Testis (tissue), 3 donors: ENCODE data around the gene CNTN4. TPM values are rescaled to one million over a fixed set of nuclear protein-coding genes. Genes with fewer than 3 reads are reported as not detected.

Source experiments
- DNase-seq: peaks from one replicate; pipeline ENCODE4 v3.0.0-alpha.2; 2019
- H3K27ac ChIP-seq, 2 donors: fragments of 200-600 bp; sonication (generic); one replicate each; pipeline ENCODE4 v1.5.1; 2019
- H3K27me3 ChIP-seq: fragments of 200-600 bp; sonication (generic); one replicate; pipeline ENCODE4 v1.5.1; 2019
- H3K36me3 ChIP-seq: fragments of 200-600 bp; sonication (generic); one replicate; pipeline ENCODE4 v1.5.1; 2017; ENCODE audit warnings: low read depth; ENCODE audit errors: missing control alignments
- H3K4me1 ChIP-seq: fragments of 200-600 bp; sonication (generic); one replicate; pipeline ENCODE4 v1.5.1; 2019
- H3K4me3 ChIP-seq, 2 donors: fragments of 200-600 bp; sonication (generic); one replicate each; pipeline ENCODE4 v1.5.1; 2017 to 2019
- H3K9me3 ChIP-seq: fragments of 200-600 bp; sonication (generic); one replicate; pipeline ENCODE4 v1.5.1; 2017
- CTCF ChIP-seq, 3 experiments: fragments of 450-650 bp in 2 of 3; fragments of 200-600 bp in 1 of 3; sonication (generic) in 1 of 3; IDR thresholded peaks; one replicate each; pipeline ENCODE4 v1.5.1; 2016 to 2019; ENCODE audit warnings: antibody characterized with exemption in 3 of 3, mild to moderate bottlenecking in 2 of 3, moderate library complexity in 1 of 3
- POLR2A ChIP-seq: fragments of 450-650 bp; IDR thresholded peaks from one replicate; pipeline ENCODE4 v1.6.1; 2017; ENCODE audit warnings: antibody characterized with exemption, mild to moderate bottlenecking, moderate library complexity
- WGBS, 2 donors: methylation state at CpG; one replicate each; pipeline ENCODE4 v1.1.5; 2018; 5-methylcytosine and 5-hydroxymethylcytosine counted together
- intact Hi-C: fragments of 100-400 bp; cut with DNase I; formaldehyde crosslinking; loops from one replicate; pipeline ENCODE4 v1.15.1; 2023; ENCODE audit warnings: low total_unique reads
- polyA plus RNA-seq: library from polyadenylated mRNA; stranded (reverse); fragments of 350-450 nt; fragmentation: Illumina TruSeq; extraction: RNeasy Lipid Tissue Mini Kit (QIAGEN cat#74804); gene quantifications from one replicate; pipeline ENCODE4 v1.2.3, GENCODE V29; 2014; ENCODE audit warnings: low read depth, low replicate concordance; ENCODE audit not compliant: insufficient read depth
- total RNA-seq, 2 donors: library from RNA; depleted of rRNA; stranded (reverse); fragments of >200 nt; gene quantifications; one replicate each; pipeline ENCODE4 v1.2.3, GENCODE V29; 2016

Gene CNTN4
- total and polyA plus RNA-seq, 3 donors from 2014 or later, result 10.4 to 37.7 (median 19.6) TPM

GRCh38 chr3:2862366-2862765 is 763.7 kb downstream of the CNTN4 start:
- H3K27me3 ChIP-seq, result no peaks in the 10 kb centered on the region
- no peak for DNase-seq
- H3K27ac ChIP-seq, result no peak overlapping the region
- 48 to 74% methylated on average over 1 of the region's 1 CpG for WGBS, 2 donors
- intact Hi-C loops, result no loop called here
- H3K4me1 ChIP-seq, result no peaks in the 10 kb centered on the region
- no peaks in the 10 kb centered on the region for H3K36me3 ChIP-seq
- no peaks in the 10 kb centered on the region for H3K9me3 ChIP-seq
- no peak overlapping the region for H3K4me3 ChIP-seq
- no peak for TF ChIP-seq POLR2A
- TF ChIP-seq CTCF (IDR thresholded peaks at IDR 0.05), result no peak

- Histone ChIP-seq H3K9me3 (no peaks in the 10 kb centered on the region), H3K36me3 (no peaks in the 10 kb centered on the region), H3K4me3 (no peak overlapping the region), H3K27ac (no peak overlapping the region), H3K4me1 (no peaks in the 10 kb centered on the region), H3K27me3 (no peaks in the 10 kb centered on the region)
- 42 to 74% methylated on average over 2 of the region's 2 CpGs for WGBS, 2 donors
- no peak for TF ChIP-seq CTCF (IDR thresholded peaks at IDR 0.05)
- no peak for TF ChIP-seq POLR2A
- no peak for DNase-seq
- intact Hi-C loops, result no loop called here
These were observed 764.5 kb downstream of the CNTN4 start for GRCh38 chr3:2863127-2863526.

- H3K9me3 ChIP-seq, result no peaks in the 10 kb centered on the region
- H3K36me3 ChIP-seq, result no peaks in the 10 kb centered on the region
- 71 to 79% methylated on average over 1 of the region's 1 CpG for WGBS, 2 donors
- DNase-seq, result no peak
- no peak overlapping the region for H3K4me3 ChIP-seq
- intact Hi-C loops, result no loop called here
- TF ChIP-seq CTCF (IDR thresholded peaks at IDR 0.05) (no peak), POLR2A (no peak)
- H3K4me1 ChIP-seq, result no peaks in the 10 kb centered on the region
- no peaks in the 10 kb centered on the region for H3K27me3 ChIP-seq
- H3K27ac ChIP-seq, result no peak overlapping the region
These were observed 771.2 kb downstream of the CNTN4 start for GRCh38 chr3:2869905-2870304.

GRCh38 chr3:2870724-2871333 is 772.2 kb downstream of the CNTN4 start:
- DNase-seq, result no peak
- Histone ChIP-seq H3K36me3 (no peaks in the 10 kb centered on the region), H3K27ac (no peak overlapping the region), H3K9me3 (no peaks in the 10 kb centered on the region), H3K4me1 (no peaks in the 10 kb centered on the region), H3K27me3 (no peaks in the 10 kb centered on the region), H3K4me3 (no peak overlapping the region)
- intact Hi-C loops, result no loop called here
- TF ChIP-seq CTCF (IDR thresholded peaks at IDR 0.05) (no peak), POLR2A (no peak)
- 58 to 76% methylated on average over 3 of the region's 3 CpGs for WGBS, 2 donors

GRCh38 chr3:2872884-2873283 is 774.2 kb downstream of the CNTN4 start:
- Histone ChIP-seq H3K4me3 (no peak overlapping the region), H3K36me3 (no peaks in the 10 kb centered on the region), H3K4me1 (no peaks in the 10 kb centered on the region), H3K9me3 (no peaks in the 10 kb centered on the region), H3K27me3 (no peaks in the 10 kb centered on the region), H3K27ac (no peak overlapping the region)
- 69 to 78% methylated on average over 2 of the region's 2 CpGs for WGBS, 2 donors
- no peak for DNase-seq
- TF ChIP-seq POLR2A, result no peak
- TF ChIP-seq CTCF (IDR thresholded peaks at IDR 0.05), result no peak
- intact Hi-C loops, result no loop called here
